ENCODE measurements around the gene WNT4.

The WNT4 gene

GRCh38 chr1:22104865-22105437, 37.9 kb downstream of the WNT4 start:
- Histone ChIP-seq H3K27ac (ENCODE audit: low read length) (peak overlapping the region; percentile 49; the same call in 1 of the 2 replicates), H3K27me3 (ENCODE audit: insufficient read depth, low read length, poor library complexity) (no peaks in the 10 kb centered on the region), H3K79me2 (ENCODE audit: insufficient read depth, low read length) (peaks cover 30% of the 10 kb centered on the region), H3K9ac (ENCODE audit: low read depth, low read length) (no peak overlapping the region), H4K20me1 (ENCODE audit: insufficient read depth, low read length) (peaks cover 55% of the 10 kb centered on the region), H3K4me3 (ENCODE audit: low read depth in 1 of 2, low read length in 2 of 2) (no peak overlapping the region), H3K4me2 (ENCODE audit: insufficient read depth, low read length) (no peak overlapping the region), H3K4me1 (ENCODE audit: insufficient read depth, low read length) (peaks cover 22% of the 10 kb centered on the region; the same call in 1 of the 2 replicates), H3K36me3 (ENCODE audit: insufficient read depth, low read length) (peaks cover 52% of the 10 kb centered on the region), H2AFZ (ENCODE audit: low read depth, low read length) (no peak overlapping the region), H3K9me3 (ENCODE audit: insufficient read depth, low read length, severe bottlenecking) (no peaks in the 10 kb centered on the region)
- peak; percentile 42 for DNase-seq
- TF ChIP-seq EZH2 (IDR thresholded peaks at IDR 0.05; ENCODE audit: borderline replicate concordance, low read depth, low read length, severe bottlenecking) = no peak
- no peak for TF ChIP-seq CTCF (IDR thresholded peaks at IDR 0.05; ENCODE audit: borderline replicate concordance, extremely low read depth, low read length, poor library complexity, severe bottlenecking)
- peak; percentile 76 for ATAC-seq (ENCODE audit: insufficient read depth, low read depth)

DNA sequence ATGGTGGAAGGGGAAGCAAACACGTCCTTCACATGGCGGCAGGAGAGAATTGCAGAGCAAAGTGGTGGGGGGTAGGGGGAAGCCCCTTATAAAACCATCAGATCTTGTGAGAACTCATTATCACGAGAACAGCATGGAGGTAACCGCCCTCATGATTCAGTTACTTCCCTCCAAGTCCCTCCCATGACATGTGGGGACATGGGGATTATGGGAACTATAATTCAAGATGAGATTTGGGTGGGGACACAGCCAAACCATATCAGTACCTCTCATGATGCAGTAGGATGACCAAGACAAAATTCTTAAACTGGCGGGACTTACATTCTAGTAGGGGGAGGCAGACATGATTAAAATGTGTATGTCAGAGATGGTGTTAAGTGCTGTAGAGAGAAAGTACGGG, 38.8 kb downstream of the WNT4 start:
- H3K9me3 ChIP-seq (ENCODE audit: insufficient read depth, low read length, severe bottlenecking) = no peaks in the 10 kb centered on the region
- H3K27ac ChIP-seq (ENCODE audit: low read length) = peak overlapping the region; percentile 49; the same call in 1 of the 2 replicates
- no peak overlapping the region for H3K4me2 ChIP-seq (ENCODE audit: insufficient read depth, low read length)
- H3K36me3 ChIP-seq (ENCODE audit: insufficient read depth, low read length) = peaks cover 50% of the 10 kb centered on the region
- TF ChIP-seq CTCF (IDR thresholded peaks at IDR 0.05; ENCODE audit: borderline replicate concordance, extremely low read depth, low read length, poor library complexity, severe bottlenecking) (no peak), EZH2 (IDR thresholded peaks at IDR 0.05; ENCODE audit: borderline replicate concordance, low read depth, low read length, severe bottlenecking) (no peak)
- H2AFZ ChIP-seq (ENCODE audit: low read depth, low read length) = no peak overlapping the region
- peaks cover 22% of the 10 kb centered on the region; the same call in 1 of the 2 replicates for H3K4me1 ChIP-seq (ENCODE audit: insufficient read depth, low read length)
- peaks cover 49% of the 10 kb centered on the region for H4K20me1 ChIP-seq (ENCODE audit: insufficient read depth, low read length)
- H3K9ac ChIP-seq (ENCODE audit: low read depth, low read length) = no peak overlapping the region
- peaks cover 27% of the 10 kb centered on the region for H3K79me2 ChIP-seq (ENCODE audit: insufficient read depth, low read length)
- DNase-seq (no peak), ATAC-seq (ENCODE audit: insufficient read depth, low read depth) (no peak)
- no peak overlapping the region for H3K4me3 ChIP-seq (ENCODE audit: low read depth in 1 of 2, low read length in 2 of 2)
- no peaks in the 10 kb centered on the region for H3K27me3 ChIP-seq (ENCODE audit: insufficient read depth, low read length, poor library complexity)

DNA sequence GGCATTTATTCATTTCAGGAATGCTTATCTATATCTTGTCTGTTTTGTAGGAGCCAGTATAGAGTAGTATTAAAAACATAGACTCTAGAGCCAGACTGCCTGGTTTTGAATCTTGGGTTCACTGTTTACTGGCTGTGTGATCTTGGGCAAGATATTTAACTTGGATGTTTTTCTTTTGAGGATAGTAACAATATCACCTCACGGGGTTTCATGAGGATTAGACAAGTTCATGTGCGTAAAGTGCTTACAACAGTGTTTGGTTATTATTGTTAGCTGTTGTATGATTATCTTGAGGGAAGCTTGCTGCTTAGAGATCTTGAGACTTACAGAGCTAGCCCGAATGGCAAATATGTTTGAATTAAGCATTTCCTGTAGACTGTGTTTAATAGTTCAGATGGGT, 40.2 kb downstream of the WNT4 start:
- Histone ChIP-seq H3K79me2 (ENCODE audit: insufficient read depth, low read length) (peaks cover 28% of the 10 kb centered on the region; the same call in 1 of the 2 replicates), H3K27me3 (ENCODE audit: insufficient read depth, low read length, poor library complexity) (no peaks in the 10 kb centered on the region), H3K4me3 (ENCODE audit: low read depth in 1 of 2, low read length in 2 of 2) (no peak overlapping the region), H3K4me1 (ENCODE audit: insufficient read depth, low read length) (peaks cover 22% of the 10 kb centered on the region; the same call in 1 of the 2 replicates), H3K9ac (ENCODE audit: low read depth, low read length) (no peak overlapping the region), H3K4me2 (ENCODE audit: insufficient read depth, low read length) (no peak overlapping the region), H2AFZ (ENCODE audit: low read depth, low read length) (no peak overlapping the region), H3K9me3 (ENCODE audit: insufficient read depth, low read length, severe bottlenecking) (no peaks in the 10 kb centered on the region), H3K27ac (ENCODE audit: low read length) (no peak overlapping the region), H3K36me3 (ENCODE audit: insufficient read depth, low read length) (peaks cover 48% of the 10 kb centered on the region), H4K20me1 (ENCODE audit: insufficient read depth, low read length) (peaks cover 40% of the 10 kb centered on the region)
- DNase-seq = no peak
- no peak for ATAC-seq (ENCODE audit: insufficient read depth, low read depth)
- no peak for TF ChIP-seq EZH2 (IDR thresholded peaks at IDR 0.05; ENCODE audit: borderline replicate concordance, low read depth, low read length, severe bottlenecking)
- TF ChIP-seq CTCF (IDR thresholded peaks at IDR 0.05; ENCODE audit: borderline replicate concordance, extremely low read depth, low read length, poor library complexity, severe bottlenecking) = no peak

All from DND-41 (cell line).